ENCODE results near the gene REC8. TPM values are rescaled to one million over a fixed set of nuclear protein-coding genes. Genes with fewer than 3 reads are reported as not detected.
"Not testable (repeated sequence)": the region's sequence is repeated elsewhere in the genome, so short reads cannot be mapped to it uniquely, and the experiment has no call there.

REC8 gene
- polyA plus RNA-seq, 3 donors, result 47.5 to 51.6 (median 50.0) TPM

DNA sequence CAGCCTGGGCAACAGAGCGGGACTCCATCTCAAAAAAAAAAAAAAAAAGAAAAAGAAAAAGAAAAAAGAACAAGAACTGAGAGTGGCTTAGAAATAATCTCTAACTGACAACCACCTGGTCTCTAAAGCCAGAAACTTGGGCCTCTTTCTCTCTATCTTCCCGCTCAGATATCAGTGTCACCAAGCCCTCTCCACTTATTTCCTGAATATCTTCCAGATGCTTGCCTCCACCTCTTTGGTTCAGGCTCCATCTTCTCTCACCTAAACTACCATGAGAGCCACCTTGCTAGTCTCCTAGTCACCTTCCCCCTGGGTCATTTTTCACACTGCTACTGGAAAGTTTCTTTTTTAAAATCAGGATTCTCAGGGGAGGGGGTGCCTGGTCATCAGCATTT lies 25.2 kb downstream of the REC8 start:
- DNase-seq (ENCODE audit: low read depth in 3 of 3, low spot score in 2 of 3), result no peak

DNA sequence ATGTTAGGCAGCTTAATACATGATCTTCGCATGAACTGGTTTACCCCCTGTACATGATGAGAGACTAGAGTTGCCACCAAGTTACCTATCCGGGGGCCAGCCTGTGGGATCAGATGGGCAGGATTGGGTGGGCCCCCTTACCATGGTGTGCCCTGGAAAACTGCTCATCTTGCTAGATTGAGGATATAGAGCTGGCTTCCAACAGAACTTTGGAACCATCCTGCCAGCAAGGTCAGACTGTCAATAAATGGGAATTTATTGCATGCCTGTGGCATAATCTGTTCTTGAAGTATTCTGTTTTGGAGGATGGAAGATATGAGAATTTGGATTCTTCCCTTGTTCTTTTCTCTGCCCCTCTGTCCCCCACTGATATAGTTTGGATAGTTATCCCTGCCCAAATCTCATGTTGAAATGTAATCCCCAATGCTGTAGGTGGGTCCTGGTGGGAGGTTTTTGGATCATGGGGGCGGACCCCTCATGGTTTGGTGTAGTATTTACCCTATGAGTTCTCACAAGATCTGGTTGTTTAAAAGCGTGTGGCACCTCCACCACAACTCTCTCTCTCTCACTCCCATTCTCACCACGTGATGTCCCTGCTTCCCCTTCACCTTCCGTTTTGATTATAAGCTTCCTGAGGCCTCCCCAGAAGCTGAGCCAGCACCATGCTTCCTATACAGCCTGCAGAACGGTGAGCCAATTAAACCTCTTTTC lies 27.1 kb downstream of the REC8 start:
- no peak for DNase-seq (ENCODE audit: low read depth in 3 of 3, low spot score in 2 of 3)

DNA sequence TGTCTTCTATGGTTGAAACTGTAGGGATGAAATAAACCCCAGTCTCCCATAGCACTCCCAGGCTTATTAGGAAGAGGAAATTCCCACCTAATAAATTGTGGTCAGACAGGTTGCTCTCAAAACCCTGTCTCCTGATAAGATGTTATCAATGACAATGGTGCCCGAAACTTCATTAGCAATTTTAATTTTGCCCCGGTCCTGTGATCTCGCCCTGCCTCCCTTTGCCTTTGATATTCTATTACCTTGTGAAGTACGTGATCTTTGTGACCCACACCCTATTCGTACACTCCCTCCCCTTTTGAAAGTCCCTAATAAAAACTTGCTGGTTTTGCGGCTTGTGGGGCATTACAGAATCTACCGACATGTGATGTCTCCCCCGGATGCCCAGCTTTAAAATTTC lies 30.7 kb downstream of the REC8 start:
- DNase-seq (ENCODE audit: low read depth in 3 of 3, low spot score in 2 of 3), result not testable (repeated sequence)

DNA sequence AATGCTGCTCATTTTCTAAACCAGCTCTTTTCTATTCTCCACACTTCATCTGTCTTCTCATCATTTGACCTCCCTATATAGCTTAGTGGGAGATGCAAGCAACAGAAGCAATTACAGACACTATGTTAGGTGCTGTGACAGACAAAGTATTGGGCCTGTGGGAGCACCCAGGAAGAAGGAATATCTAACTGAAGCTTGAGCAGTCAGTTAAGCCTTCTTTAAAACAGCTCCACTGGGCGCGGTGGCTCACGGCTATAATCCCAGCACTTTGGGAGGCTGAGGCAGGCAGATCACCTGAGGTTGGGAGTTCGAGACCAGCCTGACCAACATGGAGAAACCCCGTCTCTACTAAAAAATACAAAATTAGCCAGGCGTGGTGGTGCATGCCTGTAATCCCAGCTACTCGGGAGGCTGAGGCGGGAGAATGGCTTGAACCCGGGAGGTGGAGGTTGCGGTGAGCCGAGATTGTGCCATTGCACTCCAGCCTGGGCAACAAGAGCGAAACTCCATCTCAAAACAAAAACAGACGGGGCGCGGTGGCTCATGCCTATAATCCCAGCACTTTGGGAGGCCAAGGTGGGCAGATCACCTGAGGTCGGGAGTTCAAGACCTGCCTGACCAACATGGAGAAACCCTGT lies 31.5 kb downstream of the REC8 start:
- DNase-seq (ENCODE audit: low read depth in 3 of 3, low spot score in 2 of 3), result not testable (repeated sequence)

DNA sequence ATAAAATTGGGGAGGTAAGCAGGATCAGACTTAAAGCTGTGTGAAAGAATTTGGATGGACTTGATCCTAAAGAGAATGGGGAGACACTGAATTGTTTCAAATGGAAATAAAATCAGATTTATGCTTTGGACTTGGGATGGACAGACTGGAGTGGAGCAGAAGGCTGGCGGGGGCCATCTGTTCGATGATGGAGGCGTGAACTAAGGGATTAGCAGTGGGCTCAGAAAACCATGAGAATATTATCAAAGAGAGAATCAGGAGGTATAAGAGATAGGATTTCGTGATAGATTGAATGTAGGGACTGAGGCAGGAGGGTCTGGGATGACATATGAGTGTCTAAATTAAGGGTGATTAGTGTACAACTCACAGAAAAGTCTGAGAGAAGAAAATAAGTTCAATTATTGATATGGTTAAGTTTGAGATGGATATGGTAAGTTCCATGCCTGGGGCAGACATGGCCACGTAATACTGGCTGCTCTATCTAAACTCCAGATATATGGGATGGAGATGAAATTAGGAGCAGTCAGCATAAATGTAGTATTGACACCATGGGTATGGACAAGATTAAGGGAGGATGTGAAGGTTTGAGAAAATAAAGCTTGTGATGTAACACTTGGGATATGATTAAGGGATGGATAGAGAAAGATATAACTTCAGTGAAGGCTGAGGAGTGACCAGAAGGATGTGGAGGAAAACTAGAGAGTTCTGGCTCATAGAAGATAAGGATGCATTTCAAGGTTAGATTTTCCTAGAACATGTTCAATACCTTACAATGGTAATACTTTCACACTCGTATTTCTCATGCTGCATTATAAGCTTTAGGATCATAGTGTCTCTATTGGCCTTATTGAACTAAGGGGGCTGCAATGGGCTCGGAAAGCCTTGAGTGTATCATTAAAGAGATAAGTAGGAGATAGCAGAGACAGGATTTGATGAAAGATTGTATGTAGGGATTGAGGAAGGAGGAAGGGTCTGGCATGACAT lies 32.6 kb downstream of the REC8 start:
- DNase-seq (ENCODE audit: low read depth in 3 of 3, low spot score in 2 of 3), result no peak

DNA sequence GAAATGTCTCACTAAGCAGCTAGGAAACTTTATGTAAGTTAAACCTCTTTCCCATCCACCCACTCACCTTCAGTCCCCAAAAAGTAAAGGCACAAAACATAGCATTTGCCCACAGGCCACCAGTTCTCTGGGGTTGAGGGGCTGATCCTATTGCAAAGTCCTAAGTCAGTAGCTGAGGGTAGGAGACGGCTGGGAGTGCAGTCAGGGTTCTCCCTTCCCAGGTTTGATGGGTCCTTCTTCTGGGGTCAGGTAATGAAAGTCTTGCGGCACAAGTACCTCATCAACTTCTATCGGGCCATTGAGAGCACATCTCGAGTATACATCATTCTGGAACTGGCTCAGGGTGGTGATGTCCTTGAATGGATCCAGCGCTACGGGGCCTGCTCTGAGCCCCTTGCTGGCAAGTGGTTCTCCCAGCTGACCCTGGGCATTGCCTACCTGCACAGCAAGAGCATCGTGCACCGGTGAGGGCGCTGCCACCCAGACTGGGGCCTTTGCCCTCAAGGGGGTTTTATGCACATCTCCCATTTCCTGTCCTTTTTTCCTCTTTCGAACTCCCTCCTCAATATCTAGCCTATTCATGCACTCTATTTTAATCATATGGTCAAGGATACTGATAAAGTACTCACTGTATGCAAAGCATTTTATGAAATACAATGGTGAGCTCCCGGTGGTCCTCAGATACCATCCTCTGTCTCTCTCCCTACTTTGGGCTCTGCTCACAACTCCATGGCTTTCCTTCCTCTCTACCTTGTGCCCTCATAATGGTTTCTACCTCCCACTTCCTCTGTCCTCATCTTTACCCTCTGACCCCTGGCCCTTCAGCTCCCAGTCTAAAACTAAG lies 34.6 kb downstream of the REC8 start:
- DNase-seq (ENCODE audit: low read depth in 3 of 3, low spot score in 2 of 3), result no peak

DNA sequence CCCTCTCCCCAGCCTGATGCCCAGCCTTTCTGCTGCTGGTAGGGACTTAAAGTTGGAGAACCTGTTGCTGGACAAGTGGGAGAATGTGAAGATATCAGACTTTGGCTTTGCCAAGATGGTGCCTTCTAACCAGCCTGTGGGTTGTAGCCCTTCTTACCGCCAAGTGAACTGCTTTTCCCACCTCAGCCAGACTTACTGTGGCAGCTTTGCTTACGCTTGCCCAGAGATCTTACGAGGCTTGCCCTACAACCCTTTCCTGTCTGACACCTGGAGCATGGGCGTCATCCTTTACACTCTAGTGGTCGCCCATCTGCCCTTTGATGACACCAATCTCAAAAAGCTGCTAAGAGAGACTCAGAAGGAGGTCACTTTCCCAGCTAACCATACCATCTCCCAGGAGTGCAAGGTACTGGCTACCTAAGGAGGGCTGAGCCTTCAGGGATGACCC lies 35.2 kb downstream of the REC8 start:
- no peak for DNase-seq (ENCODE audit: low read depth in 3 of 3, low spot score in 2 of 3)

DNA sequence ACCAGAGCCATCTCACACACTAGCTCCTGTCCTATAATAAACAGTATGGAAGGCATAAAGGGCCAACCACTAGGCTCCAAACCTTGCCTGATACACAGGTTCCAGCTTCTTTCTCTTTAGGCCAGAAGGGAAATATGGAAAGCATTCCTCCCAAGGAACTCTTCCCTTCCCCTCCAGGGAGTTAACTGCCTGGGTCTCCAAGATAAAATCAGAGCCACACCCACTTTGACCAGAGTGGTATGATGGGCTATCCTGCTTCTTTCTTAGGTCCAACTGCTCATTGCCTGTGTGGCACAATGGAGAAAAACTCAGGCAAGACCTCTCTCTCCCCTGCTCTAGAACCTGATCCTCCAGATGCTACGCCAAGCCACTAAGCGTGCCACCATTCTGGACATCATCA lies 35.7 kb downstream of the REC8 start:
- no peak for DNase-seq (ENCODE audit: low read depth in 3 of 3, low spot score in 2 of 3)

DNA sequence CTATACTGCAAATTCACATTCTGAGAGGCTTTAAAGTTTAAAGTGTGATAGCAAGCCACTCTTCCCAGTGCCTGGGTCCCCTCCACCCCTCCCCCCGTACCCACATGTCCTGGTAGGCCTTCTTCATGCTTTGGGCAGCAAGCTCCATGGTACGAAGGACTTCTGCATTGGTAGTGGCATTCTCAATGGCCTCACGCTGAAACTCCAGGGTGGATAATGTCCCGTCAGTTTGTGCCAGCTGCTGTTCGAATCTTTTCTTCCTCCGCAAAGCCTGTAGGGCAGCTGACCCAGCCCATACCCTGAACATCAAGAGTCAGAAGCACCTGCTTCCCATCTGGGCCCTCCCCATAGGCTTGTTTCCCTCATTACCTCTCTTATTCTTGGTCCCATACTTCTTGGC lies 39.4 kb downstream of the REC8 start:
- DNase-seq (ENCODE audit: low read depth in 3 of 3, low spot score in 2 of 3), result no peak

DNA sequence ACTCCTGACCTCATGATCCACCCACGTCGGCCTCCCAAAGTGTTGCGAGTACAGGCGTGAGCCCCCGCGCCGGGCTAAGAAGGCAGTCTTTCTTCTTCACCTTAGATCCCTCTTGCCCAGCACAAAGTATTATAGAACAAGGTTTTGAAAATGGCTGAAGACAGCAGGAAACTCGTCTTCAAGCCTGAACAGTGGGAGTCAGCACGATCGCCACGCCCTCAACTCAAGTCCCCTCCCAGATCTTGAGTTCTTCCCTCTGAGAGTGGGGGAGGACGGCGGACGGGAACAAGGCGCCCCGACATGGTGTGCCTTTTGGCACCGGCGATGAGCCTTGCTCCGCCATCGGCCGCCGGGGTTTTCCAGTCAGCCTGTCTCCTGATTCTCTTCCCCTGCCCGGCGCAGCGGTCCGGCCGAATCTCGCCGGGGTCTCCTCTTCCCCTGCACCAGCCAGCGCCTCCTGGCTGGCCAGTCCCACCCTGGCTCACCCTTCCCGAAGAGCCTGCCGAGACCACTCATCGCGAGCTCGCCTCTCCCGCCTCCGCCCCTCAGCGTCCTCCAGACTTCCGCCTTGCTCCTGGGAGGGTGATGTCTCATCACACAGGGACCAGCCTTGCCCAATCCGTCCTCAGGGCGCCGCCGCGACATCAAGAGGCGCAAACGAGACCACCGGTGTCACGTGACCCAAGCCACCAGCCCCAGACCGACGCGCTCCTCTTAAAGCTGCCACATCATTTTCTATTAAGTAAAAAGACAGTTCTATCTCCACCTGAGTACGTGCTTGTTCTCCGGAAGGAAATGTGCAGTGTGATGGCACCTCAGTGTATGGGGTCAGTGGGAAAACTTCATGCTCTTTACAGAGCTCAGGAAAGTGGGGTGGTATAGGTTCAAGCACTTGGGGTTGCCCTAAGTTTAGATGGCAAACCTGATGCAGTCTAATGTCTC lies 41.3 kb downstream of the REC8 start, which contains the start of gene CHMP4A:
CHMP4A (minus strand) TSS at position 565 of the 942 bp plus-strand sequence; CDS start at position 516, 49 bp downstream.
- DNase-seq (ENCODE audit: low read depth in 3 of 3, low spot score in 2 of 3), result peak; percentile 90 to 94 (median 92)

DNA sequence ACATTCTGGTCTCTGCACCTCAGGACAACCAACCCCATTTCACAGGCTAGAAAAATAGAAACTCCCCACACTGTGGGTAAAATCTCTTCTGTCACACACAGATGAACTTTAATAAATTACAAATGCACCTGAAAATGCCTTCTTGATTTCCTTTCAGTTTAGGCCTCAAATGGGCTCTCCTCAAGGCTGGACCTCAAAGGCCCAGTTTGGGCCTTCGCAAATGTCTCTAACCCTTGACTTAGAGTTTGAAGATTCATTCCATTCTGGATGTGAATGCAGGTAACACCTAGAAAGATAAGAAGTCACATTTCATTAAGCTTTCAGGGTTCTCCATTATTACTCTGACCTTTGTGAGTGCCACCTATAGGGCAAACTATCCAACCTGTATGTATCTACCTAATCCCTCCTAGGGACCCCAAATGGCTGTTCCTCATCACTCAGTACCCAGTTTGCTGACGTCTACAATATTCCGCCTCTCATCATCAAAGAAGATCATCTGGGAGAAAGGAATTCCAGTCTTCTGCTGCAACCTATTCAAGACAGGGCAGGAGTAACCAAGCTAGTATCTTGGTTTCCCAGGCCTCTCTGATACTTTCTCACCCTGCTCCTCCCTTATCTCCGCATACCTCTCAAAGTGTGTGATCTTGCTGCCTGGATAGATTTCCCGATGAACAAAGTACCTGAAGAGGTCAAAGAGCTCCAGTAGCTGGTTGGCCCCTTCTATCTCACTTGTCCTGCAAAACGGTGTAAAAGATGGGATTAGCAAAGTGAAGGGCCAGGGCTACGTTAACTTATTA lies 42.2 kb downstream of the REC8 start:
- no peak for DNase-seq (ENCODE audit: low read depth in 3 of 3, low spot score in 2 of 3)

DNA sequence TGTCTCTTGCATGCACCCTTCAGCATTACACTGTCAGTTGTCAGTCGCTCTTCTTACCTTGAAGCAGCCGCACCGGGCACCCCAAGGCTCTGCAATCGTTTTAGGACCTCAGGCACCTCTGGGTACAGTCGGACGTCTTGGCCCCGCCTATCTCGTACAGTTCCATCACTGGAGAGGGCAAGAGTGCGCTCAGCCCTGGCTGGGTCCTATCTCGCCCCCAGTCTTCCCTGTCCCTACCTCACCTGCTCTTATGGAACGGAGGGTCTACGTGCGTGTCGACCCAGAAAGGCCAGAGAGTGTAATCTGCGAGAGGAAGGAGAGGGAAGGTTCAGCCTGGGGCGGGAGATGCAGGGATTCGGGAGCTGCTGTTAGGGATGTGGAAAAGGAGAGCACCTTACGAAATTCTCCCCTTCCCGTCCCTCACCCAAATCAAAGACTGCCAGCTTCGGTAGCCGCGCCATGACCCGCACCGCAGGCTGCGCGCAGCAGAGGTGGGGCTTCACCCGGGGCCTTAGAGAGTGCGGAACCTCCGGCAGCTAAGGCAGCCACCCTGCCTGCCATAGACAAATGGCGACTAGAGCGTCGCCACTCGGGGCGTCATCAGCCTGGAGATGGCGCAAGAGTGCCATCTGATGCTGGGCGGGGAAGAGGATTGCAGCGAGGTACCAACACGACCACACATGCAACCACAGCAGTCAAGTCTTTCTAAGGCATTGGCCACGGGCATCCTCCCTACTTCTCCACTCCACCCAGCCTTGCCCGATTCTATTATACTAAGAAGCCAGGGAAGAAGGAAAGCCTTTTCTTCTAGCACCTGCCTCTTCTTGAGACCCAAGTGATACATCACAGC lies 43.8 kb downstream of the REC8 start, which contains the start of gene MDP1:
MDP1 (minus strand) TSS at position 572 of the 850 bp plus-strand sequence; CDS start at position 461, 111 bp downstream.
- DNase-seq (ENCODE audit: low read depth in 3 of 3, low spot score in 2 of 3), result peak; percentile 69 to 80 (median 76)

DNA sequence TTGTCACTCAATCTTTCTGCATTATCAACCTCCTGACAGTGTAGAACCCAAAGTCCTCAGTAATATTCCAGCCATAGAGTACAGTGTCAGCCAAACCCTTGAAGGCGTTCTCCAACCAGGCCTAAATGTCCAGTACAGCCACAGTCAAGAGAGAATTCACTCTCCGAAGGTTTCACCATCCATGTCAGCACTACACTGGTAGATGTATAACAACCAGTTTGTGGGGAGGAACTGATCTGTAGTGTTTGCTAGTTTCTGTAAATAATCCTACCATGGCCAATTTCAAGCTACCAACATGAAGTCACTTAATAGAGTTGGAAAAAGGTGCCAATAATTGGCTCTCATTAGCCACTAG lies 44.4 kb downstream of the REC8 start:
- no peak for DNase-seq (ENCODE audit: low read depth in 3 of 3, low spot score in 2 of 3)

DNA sequence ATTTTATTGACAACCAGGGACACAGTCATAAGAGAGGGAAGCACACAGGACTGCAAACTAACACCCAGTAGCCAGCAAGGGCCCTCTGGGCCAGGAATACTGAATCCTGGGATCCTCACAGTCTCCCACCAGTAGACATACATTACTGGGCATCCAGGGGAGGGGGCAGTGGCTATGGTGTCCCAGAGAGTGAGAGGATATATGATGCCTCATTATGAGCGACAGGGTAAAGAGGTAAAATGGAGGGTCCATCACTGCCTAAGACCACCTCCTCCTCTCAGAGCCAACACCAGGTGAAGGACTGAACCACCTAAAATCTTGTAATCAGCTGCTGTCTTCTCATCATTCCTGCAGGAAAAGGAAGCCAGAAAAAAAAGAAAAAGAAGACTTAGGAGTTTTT lies 45.0 kb downstream of the REC8 start:
- not testable (repeated sequence) for DNase-seq (ENCODE audit: low read depth in 3 of 3, low spot score in 2 of 3)

DNA sequence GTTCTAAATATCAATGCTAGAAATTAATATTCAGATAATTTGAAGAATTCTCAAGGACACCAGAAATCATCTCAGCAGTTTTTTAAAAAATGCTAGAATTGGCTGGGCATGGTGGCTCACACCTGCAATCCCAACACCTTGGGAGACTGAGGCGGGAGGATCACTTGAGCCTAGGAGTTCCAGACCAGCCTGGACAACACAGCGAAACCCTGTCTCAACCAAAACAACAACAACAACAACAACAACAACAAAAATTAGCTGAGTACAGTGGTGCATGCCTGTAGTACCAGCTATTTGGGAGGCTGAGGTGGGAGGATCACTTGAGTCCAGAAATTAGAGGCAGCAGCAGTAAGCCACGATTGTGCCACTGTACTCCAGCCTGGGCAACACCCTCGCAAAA lies 47.2 kb downstream of the REC8 start:
- DNase-seq (ENCODE audit: low read depth in 3 of 3, low spot score in 2 of 3), result no peak

DNA sequence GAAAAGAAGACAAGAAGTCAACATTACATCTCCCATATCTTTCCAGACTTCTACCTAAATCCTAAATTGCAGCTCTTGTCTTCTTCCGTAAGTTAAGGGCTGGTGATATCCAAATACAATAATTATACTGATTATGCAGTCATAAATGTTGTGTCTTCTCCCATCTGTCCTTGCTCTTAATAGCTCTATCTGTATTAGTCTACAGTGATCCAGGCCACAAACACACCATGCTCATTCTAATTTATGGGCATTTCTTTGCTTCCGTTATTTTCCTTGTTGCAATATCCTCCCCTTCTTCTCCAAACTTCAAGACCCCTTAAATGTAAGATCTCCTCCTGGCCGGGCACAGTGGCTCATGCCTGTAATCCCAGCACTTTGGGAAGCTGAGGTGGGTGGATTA lies 47.6 kb downstream of the REC8 start:
- DNase-seq (ENCODE audit: low read depth in 3 of 3, low spot score in 2 of 3), result no peak

DNA sequence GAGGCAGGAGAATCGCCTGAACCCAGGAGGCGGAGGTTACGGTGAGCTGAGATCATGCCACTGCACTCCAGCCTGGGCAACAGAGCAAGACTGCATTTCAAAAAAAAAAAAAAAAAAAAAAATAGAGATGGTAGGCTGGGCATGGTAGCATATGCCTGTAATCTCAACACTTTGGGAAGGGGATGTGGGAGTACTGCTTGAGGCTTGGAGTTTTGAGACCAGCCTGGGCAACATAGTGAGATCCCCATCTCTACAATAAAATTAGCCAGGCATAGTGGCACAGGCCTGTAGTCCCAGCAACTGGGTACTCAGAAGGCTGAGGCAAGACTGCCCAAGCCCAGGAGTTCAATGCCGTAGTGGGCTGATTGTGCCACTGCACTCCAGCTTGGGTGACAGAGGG lies 51.1 kb downstream of the REC8 start:
- not testable (repeated sequence) for DNase-seq (ENCODE audit: low read depth in 3 of 3, low spot score in 2 of 3)

Data from right renal cortex interstitium (tissue), 3 donors.